Subcutaneous adipose tissue (tissue), 4 donors: Measurements from ENCODE around the gene CNTNAP2. TPM values are rescaled to one million over a fixed set of nuclear protein-coding genes. Genes with fewer than 3 reads are reported as not detected.

Experiments
- CTCF ChIP-seq: fragments of 450-650 bp; IDR thresholded peaks from one replicate; pipeline ENCODE4 v1.5.1; 2016; ENCODE audit warnings: low read depth, mild to moderate bottlenecking, control low read depth, antibody characterized with exemption, moderate library complexity
- total RNA-seq, 4 donors: library from RNA; depleted of rRNA; stranded (reverse); fragments of >200 nt; gene quantifications; one replicate each; pipeline ENCODE4 v1.1.0, GENCODE V29; 2016

CNTNAP2 gene
- total RNA-seq, 4 donors from 2014 or later: not detected

GRCh38 chr7:147896121-147896520 is 1779.5 kb downstream of the CNTNAP2 start:
- TF ChIP-seq CTCF: no peak

- TF ChIP-seq CTCF: no peak
Observed at GRCh38 chr7:147903536-147904218, 1787.1 kb downstream of the CNTNAP2 start.

GRCh38 chr7:147904219-147904576 is 1787.6 kb downstream of the CNTNAP2 start:
- no peak for TF ChIP-seq CTCF

- TF ChIP-seq CTCF: no peak
Observed at GRCh38 chr7:147909431-147910148, 1793.0 kb downstream of the CNTNAP2 start.

GRCh38 chr7:147911201-147911601 is 1794.6 kb downstream of the CNTNAP2 start:
- no peak for TF ChIP-seq CTCF

- TF ChIP-seq CTCF: no peak
Observed at GRCh38 chr7:147912291-147912690, 1795.7 kb downstream of the CNTNAP2 start.

GRCh38 chr7:147912946-147913638 is 1796.5 kb downstream of the CNTNAP2 start:
- TF ChIP-seq CTCF: no peak
